ENCODE data around the gene AOC2. TPM values are rescaled to one million over a fixed set of nuclear protein-coding genes. Genes with fewer than 3 reads are reported as not detected.

AOC2 gene
- total and polyA plus RNA-seq, 2 of the 8 experiments (the other 6 are each of a cell fraction or from before 2014, with no cell fraction given): 4.2 to 4.7 TPM

DNA sequence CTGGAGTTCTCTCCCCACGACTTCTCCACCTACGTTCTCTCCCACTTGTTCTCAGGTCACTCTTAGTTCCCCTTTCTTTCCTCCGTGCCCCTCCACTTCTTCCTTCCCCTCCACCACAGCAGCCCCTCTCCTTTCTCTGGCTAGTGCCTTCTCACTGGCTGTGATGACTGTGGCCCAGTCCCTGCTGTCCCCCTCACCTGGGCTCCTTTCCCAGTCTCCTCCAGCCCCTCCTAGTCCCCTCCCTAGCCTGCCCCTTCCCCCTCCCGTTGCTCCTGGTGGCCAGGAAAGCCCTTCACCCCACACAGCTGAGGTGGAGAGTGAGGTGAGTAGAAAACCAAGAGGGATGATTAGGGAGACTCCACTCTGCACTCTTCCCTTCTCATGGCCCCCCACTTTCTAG, 49.3 kb upstream of the AOC2 start (continued):
- TF ChIP-seq, protein P1, sequence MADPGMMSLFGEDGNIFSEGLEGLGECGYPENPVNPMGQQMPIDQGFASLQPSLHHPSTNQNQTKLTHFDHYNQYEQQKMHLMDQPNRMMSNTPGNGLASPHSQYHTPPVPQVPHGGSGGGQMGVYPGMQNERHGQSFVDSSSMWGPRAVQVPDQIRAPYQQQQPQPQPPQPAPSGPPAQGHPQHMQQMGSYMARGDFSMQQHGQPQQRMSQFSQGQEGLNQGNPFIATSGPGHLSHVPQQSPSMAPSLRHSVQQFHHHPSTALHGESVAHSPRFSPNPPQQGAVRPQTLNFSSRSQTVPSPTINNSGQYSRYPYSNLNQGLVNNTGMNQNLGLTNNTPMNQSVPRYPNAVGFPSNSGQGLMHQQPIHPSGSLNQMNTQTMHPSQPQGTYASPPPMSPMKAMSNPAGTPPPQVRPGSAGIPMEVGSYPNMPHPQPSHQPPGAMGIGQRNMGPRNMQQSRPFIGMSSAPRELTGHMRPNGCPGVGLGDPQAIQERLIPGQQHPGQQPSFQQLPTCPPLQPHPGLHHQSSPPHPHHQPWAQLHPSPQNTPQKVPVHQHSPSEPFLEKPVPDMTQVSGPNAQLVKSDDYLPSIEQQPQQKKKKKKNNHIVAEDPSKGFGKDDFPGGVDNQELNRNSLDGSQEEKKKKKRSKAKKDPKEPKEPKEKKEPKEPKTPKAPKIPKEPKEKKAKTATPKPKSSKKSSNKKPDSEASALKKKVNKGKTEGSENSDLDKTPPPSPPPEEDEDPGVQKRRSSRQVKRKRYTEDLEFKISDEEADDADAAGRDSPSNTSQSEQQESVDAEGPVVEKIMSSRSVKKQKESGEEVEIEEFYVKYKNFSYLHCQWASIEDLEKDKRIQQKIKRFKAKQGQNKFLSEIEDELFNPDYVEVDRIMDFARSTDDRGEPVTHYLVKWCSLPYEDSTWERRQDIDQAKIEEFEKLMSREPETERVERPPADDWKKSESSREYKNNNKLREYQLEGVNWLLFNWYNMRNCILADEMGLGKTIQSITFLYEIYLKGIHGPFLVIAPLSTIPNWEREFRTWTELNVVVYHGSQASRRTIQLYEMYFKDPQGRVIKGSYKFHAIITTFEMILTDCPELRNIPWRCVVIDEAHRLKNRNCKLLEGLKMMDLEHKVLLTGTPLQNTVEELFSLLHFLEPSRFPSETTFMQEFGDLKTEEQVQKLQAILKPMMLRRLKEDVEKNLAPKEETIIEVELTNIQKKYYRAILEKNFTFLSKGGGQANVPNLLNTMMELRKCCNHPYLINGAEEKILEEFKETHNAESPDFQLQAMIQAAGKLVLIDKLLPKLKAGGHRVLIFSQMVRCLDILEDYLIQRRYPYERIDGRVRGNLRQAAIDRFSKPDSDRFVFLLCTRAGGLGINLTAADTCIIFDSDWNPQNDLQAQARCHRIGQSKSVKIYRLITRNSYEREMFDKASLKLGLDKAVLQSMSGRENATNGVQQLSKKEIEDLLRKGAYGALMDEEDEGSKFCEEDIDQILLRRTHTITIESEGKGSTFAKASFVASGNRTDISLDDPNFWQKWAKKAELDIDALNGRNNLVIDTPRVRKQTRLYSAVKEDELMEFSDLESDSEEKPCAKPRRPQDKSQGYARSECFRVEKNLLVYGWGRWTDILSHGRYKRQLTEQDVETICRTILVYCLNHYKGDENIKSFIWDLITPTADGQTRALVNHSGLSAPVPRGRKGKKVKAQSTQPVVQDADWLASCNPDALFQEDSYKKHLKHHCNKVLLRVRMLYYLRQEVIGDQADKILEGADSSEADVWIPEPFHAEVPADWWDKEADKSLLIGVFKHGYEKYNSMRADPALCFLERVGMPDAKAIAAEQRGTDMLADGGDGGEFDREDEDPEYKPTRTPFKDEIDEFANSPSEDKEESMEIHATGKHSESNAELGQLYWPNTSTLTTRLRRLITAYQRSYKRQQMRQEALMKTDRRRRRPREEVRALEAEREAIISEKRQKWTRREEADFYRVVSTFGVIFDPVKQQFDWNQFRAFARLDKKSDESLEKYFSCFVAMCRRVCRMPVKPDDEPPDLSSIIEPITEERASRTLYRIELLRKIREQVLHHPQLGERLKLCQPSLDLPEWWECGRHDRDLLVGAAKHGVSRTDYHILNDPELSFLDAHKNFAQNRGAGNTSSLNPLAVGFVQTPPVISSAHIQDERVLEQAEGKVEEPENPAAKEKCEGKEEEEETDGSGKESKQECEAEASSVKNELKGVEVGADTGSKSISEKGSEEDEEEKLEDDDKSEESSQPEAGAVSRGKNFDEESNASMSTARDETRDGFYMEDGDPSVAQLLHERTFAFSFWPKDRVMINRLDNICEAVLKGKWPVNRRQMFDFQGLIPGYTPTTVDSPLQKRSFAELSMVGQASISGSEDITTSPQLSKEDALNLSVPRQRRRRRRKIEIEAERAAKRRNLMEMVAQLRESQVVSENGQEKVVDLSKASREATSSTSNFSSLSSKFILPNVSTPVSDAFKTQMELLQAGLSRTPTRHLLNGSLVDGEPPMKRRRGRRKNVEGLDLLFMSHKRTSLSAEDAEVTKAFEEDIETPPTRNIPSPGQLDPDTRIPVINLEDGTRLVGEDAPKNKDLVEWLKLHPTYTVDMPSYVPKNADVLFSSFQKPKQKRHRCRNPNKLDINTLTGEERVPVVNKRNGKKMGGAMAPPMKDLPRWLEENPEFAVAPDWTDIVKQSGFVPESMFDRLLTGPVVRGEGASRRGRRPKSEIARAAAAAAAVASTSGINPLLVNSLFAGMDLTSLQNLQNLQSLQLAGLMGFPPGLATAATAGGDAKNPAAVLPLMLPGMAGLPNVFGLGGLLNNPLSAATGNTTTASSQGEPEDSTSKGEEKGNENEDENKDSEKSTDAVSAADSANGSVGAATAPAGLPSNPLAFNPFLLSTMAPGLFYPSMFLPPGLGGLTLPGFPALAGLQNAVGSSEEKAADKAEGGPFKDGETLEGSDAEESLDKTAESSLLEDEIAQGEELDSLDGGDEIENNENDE (IDR thresholded peaks at IDR 0.05; ENCODE audit: insufficient replicate concordance, low read length): no peak
- no peak for TF ChIP-seq YY1 (IDR thresholded peaks at IDR 0.05; ENCODE audit: low read depth, low read length)
